Stimulated activated CD4-positive, alpha-beta T cell treated with anti-CD3 and anti-CD28 coated beads, Interleukin-4, amount 100 ng/mL, for 48 hours (primary cell): ENCODE results near the gene NCKAP1.
"Not testable (repeated sequence)": the region's sequence is repeated elsewhere in the genome, so short reads cannot be mapped to it uniquely, and the experiment has no call there.

Source experiments
- DNase-seq, 2 donors: peaks; one replicate each; pipeline ENCODE4 v3.0.0-alpha.2; 2020; ENCODE audit warnings: low read depth in 2 of 2

NCKAP1 gene, protein sequence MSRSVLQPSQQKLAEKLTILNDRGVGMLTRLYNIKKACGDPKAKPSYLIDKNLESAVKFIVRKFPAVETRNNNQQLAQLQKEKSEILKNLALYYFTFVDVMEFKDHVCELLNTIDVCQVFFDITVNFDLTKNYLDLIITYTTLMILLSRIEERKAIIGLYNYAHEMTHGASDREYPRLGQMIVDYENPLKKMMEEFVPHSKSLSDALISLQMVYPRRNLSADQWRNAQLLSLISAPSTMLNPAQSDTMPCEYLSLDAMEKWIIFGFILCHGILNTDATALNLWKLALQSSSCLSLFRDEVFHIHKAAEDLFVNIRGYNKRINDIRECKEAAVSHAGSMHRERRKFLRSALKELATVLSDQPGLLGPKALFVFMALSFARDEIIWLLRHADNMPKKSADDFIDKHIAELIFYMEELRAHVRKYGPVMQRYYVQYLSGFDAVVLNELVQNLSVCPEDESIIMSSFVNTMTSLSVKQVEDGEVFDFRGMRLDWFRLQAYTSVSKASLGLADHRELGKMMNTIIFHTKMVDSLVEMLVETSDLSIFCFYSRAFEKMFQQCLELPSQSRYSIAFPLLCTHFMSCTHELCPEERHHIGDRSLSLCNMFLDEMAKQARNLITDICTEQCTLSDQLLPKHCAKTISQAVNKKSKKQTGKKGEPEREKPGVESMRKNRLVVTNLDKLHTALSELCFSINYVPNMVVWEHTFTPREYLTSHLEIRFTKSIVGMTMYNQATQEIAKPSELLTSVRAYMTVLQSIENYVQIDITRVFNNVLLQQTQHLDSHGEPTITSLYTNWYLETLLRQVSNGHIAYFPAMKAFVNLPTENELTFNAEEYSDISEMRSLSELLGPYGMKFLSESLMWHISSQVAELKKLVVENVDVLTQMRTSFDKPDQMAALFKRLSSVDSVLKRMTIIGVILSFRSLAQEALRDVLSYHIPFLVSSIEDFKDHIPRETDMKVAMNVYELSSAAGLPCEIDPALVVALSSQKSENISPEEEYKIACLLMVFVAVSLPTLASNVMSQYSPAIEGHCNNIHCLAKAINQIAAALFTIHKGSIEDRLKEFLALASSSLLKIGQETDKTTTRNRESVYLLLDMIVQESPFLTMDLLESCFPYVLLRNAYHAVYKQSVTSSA

DNA sequence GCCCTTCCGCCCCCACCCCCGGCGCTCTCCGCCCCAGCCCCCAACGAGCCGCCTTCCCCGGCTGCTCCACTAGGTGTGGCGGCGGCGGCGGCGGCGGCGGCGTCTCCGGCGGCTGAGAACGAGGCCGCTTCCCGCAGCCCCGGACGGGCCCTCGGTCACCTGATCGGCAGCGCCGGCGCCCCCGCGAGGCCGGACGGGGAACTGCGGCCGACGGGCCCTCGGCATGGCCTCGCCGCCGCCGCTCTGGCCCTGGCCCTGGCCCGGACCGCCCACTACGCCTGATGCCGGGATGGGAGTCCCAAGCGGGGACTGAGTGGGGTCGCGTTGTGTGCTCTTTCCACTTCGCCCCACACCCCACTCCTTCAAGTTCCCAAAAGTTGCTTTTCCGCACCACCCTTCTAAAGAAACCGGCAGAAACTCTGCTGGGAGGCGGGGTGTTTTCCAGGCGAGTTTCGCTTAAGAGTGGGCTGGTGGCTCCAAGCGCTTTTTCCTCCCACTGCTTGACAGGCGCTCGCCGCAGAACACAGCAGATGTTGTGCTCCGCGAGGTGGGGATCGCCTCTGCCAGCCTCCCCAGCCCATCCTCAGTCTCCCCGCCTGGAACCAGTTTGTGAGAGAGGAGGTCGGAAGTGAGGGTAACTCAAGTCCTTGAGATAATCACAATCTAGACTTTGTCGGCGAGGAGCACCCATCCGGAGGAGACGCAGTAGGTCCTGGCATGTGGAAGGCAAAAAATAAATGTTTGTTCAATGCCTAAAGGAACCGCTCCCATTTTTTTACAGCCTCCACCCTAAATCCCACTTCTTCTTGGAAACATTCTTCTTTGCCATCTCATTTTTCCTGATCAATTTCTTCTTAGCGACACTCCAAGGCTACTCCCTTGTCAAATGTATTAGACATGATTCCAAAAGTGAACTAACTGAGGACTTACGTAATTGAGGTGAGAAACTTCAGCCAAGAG, at the start of gene NCKAP1:
Gene NCKAP1 (minus strand): TSS at position 117 of the 960 bp plus-strand sequence. CDS start 358 bp downstream, outside the sequence.
- peak; percentile 82 to 83 for DNase-seq

GRCh38 chr2:183081911-183082310, 43.7 kb upstream of the NCKAP1 start:
- no peak for DNase-seq

DNA sequence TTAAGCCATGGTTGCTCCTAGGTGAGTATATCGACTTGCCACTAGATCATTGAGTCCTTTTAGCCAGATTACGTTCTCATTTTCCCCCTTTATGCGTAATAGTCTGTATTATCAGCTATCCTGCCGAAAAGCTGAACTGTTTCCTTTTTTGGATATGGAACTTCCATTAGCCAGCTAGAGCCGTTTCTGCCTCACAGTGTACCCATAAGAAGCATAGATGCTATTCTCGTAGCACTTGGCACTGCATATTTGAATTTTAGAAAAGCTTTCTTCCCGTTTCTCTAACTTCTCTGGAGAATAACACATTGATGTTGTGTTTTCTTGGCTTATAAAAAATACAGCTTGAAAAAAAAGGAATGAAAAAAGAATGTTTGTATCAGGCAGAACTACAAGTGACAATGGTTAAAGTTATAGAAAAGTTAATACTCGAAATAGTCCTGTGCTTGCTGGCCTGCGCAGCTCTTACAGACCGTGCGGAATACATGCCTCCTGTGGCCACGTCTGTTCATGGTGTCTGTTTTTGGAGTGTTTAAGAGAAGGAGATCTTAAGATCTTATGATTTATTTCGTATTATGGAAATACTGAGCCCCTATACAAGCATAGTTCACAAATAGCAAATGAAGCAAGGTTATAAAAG, 41.0 kb upstream of the NCKAP1 start:
- no peak for DNase-seq

- DNase-seq = peak; percentile 69 to 77
These were observed 40.3 kb upstream of the NCKAP1 start, which contains the start of gene DUSP19 for GRCh38 chr2:183078464-183079138. TSS of gene DUSP19 (plus strand) at chr2:183078747. CDS start at chr2:183078934, 187 bp downstream.

DNA sequence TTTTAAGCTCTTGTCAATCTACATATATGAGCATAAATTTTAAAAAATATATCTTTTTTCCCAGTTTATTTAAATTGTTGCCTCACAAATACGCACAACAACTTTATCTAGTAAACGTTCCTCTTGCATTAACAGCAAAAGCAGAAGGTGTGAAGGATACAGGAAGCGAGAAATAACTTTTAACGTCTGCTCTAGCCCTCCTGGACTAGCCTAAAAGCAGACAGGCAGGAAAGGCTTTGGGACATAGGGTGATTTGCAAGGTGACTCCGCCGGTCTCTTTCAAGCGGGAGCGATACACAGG, 39.9 kb upstream of the NCKAP1 start:
- DNase-seq = no peak

DNA sequence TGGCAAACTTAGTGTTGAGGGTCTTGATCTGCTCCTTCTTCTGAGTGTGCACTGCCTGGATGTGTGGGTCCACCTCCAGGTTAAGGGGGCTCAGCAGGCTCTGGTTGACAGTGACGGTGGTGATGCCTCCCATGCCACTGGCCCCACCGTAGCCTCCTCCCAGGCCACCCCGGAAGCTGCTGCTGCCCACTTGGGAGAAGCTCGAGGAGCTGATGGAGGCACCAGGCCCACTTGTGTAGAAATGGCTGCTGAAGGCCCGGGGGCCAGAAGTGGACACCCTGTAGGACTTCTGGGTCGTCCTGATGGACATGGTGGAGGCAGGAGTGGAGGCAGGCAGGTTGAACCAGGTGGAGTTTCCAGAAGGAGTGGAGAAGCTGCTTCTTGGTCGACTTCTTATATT, 33.9 kb upstream of the NCKAP1 start:
- DNase-seq = no peak

DNA sequence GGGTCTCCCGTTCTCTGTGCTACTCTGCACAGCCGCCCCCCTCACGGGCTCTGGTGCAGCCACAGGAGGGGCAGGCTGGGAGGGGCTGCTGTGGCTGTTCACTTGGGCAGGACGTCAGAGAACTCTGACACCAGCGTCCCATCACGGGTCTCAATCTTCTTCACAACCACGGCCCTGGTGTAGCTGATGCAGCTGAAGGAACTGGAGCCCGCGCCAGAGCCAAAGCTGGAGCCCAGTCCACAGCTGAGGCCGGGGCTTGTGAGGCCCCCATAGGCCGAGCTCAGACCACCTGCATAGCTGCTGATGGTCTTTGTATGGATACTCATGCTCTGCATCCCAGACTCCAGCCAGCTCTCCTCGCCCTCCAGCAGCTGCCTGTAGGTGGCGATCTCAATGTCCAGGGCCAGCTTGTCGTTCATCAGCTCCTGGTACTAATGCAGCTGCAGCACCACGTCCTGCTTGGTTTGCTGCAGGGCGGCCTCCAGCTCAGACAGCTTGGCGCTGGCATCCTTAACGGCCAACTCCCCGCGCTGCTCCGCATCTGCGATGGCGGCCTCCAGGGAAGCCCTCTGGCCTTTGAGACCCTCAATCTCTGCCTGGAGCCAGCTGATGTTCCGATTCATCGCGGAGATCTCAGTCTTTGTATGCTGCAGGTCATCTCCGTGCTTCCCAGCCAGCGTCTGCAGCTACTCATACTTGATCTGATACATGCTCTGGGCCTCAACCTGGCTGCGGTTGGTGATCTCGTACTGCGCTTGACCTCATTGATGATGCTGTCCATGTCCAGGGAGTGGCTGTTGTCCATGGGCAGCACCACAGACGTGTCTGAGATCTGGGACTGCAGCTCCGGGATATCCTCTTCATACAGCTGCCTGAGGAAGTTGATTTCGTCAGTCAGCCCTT, 32.9 kb upstream of the NCKAP1 start:
- no peak for DNase-seq

- DNase-seq = no peak
These were observed 30.9 kb upstream of the NCKAP1 start for GRCh38 chr2:183069174-183069573.

- DNase-seq = no peak
These were observed 30.3 kb upstream of the NCKAP1 start for GRCh38 chr2:183068561-183068960.

GRCh38 chr2:183063083-183063482, 24.8 kb upstream of the NCKAP1 start:
- DNase-seq = no peak

DNA sequence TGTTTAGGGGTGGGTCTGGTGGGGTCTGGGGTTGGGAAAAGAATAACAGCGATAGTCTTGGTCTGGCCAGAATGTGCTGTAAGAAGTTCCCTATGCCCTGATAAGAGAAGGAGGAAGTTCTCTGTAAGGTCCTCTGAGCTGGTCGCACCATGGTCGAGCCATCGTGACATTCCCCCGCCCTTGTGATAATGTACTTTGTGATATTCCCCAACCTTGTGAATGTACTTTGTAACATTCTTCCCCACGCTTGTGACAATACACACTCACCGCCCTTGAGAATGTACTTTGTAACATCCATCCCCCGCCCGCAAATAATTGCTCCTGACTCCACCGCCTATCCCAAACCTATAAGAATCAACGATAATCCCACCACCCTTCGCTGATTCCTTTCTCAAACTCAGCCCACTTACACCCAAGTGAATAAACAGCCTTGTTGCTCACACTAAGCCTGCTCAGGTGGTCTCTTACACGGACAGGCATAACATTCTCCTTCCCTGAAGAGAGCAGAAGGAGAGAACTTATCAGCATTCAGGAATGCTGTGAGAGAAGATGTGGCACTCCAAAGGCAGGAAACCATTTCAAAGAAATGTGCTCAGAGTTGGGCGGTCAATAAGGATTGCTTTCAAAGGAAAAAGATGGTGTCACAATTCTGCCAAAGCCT, 22.4 kb upstream of the NCKAP1 start:
- DNase-seq = no peak

GRCh38 chr2:183059561-183059960, 21.3 kb upstream of the NCKAP1 start:
- DNase-seq = no peak

DNA sequence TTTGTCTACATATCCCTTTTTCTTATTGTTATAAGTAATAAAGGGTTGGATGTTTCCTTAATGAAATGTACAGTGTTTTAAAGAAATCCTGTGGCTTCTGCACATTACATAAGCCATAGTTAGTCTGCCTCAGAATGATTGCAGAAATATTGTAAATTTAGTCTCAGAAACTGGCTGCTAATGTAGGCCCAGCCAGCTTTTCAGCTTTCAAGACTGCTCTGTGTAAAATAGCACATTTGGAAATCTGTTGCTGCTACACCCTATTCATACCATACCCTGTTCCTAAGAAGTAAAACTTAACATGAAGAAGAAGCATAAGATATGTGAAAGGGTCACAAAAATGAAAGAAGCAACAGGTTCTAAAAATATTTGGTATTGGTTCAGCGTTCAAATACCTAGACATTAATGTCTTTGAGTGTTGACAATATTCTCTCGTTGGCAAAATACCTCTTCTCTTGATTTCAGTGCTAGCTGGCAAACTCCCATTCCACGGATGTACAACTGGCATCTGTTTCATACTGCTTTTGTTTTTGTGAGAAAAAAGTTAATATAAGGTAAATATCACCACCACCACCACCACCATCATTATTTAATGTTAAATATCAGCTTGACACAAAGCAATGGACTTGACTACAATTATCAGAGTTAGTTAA, 19.2 kb upstream of the NCKAP1 start:
- no peak for DNase-seq

GRCh38 chr2:183049420-183049819, 11.2 kb upstream of the NCKAP1 start:
- no peak for DNase-seq

- DNase-seq = not testable (repeated sequence)
These were observed 9.3 kb upstream of the NCKAP1 start for GRCh38 chr2:183047486-183048125.

DNA sequence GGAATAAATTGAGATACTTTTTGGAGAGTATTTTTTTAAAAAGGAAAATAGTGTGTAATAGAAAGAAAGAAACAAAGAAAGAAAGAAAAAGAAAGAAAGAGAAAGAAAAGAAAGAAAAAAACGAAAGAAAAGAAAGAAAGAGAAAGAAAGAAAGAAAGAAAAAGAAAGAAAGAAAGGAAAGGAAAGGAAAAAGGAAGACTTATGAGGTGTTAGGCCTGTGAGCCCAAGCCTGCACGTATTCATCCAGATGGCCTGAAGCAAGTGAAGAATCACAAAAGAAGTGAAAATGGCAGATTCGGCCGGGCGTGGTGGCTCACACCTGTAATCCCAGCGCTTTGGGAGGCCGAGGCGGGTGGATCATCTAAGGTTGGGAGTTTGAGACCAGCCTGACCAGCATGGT, 5.3 kb upstream of the NCKAP1 start:
- not testable (repeated sequence) for DNase-seq

GRCh38 chr2:183040604-183041003, 2.3 kb upstream of the NCKAP1 start:
- no peak for DNase-seq
